ENCODE results near the gene RIPPLY2. TPM values are rescaled to one million over a fixed set of nuclear protein-coding genes. Genes with fewer than 3 reads are reported as not detected.

RIPPLY2 gene
- polyA plus RNA-seq, 1 of the 3 experiments (the other 2 are of a cell fraction): 0.33 TPM

DNA sequence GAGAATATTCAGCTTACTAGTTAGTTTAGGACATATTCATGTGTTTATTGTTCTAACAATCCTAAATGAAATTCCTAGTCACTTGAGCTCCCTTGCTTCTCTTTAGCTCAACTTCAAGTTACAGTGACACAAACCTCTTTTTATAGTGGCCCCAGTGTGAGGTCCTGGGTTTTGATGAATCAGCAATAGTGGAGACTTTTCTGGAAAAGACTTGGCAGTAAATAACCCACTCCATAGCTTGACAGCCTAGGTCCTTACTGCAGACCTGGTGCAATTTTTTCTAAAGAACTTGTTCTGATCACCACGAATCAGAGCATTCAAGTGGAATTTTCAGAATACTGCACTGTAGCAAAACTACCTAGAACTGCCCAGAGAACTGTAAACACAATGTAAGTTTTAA lies 6.9 kb upstream of the RIPPLY2 start:
- ChIA-PET POLR2A (interaction anchor here (1.4 kb wide), 1 partner anchor 13 kb away, joined by 3 read pairs; the partner anchor contains the start of gene CYB5R4), CTCF (interaction anchor here (1.4 kb wide), 1 partner anchor 37 kb away, joined by 3 read pairs; no protein-coding TSS in a partner anchor)
- no peaks in the 10 kb centered on the region for H3F3A ChIP-seq (replicated peaks; ENCODE audit: insufficient read depth)
- no peaks in the 10 kb centered on the region for H3K4me1 ChIP-seq (ENCODE audit: control insufficient read depth in 1 of 2, insufficient read depth in 2 of 2, low read depth in 1 of 2, low read length in 1 of 2)
- H3K36me3 ChIP-seq (replicated peaks in 1 of 2; ENCODE audit: control insufficient read depth in 1 of 2, insufficient read depth in 2 of 2, low read length in 1 of 2): no peaks in the 10 kb centered on the region
- H3K9ac ChIP-seq: no peak overlapping the region
- peaks cover under 1% of the 10 kb centered on the region; the same call in 1 of the 2 replicates for H3K27me3 ChIP-seq (ENCODE audit: insufficient read depth)
- TF ChIP-seq, protein P1, sequence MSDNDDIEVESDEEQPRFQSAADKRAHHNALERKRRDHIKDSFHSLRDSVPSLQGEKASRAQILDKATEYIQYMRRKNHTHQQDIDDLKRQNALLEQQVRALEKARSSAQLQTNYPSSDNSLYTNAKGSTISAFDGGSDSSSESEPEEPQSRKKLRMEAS (IDR thresholded peaks at IDR 0.05; ENCODE audit: low read depth): no peak
- TF ChIP-seq JUND (IDR thresholded peaks at IDR 0.05) (no peak), GATA2 (CRISPR knock-in tag; IDR thresholded peaks at IDR 0.05) (no peak), EZH2phosphoT487 (IDR thresholded peaks at IDR 0.05; ENCODE audit: borderline replicate concordance, low read depth) (no peak), YY1 (IDR thresholded peaks at IDR 0.05; ENCODE audit: low read depth) (no peak), NRF1 (IDR thresholded peaks at IDR 0.05; ENCODE audit: low read depth, low read length) (no peak)
- TF ChIP-seq, protein P2, sequence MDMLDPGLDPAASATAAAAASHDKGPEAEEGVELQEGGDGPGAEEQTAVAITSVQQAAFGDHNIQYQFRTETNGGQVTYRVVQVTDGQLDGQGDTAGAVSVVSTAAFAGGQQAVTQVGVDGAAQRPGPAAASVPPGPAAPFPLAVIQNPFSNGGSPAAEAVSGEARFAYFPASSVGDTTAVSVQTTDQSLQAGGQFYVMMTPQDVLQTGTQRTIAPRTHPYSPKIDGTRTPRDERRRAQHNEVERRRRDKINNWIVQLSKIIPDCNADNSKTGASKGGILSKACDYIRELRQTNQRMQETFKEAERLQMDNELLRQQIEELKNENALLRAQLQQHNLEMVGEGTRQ (IDR thresholded peaks at IDR 0.05; ENCODE audit: borderline replicate concordance, low read depth, low read length): no peak
- TF ChIP-seq, protein P3, sequence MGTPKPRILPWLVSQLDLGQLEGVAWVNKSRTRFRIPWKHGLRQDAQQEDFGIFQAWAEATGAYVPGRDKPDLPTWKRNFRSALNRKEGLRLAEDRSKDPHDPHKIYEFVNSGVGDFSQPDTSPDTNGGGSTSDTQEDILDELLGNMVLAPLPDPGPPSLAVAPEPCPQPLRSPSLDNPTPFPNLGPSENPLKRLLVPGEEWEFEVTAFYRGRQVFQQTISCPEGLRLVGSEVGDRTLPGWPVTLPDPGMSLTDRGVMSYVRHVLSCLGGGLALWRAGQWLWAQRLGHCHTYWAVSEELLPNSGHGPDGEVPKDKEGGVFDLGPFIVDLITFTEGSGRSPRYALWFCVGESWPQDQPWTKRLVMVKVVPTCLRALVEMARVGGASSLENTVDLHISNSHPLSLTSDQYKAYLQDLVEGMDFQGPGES (IDR thresholded peaks at IDR 0.05; ENCODE audit: low read depth, low read length): no peak
- TF ChIP-seq, protein P4, sequence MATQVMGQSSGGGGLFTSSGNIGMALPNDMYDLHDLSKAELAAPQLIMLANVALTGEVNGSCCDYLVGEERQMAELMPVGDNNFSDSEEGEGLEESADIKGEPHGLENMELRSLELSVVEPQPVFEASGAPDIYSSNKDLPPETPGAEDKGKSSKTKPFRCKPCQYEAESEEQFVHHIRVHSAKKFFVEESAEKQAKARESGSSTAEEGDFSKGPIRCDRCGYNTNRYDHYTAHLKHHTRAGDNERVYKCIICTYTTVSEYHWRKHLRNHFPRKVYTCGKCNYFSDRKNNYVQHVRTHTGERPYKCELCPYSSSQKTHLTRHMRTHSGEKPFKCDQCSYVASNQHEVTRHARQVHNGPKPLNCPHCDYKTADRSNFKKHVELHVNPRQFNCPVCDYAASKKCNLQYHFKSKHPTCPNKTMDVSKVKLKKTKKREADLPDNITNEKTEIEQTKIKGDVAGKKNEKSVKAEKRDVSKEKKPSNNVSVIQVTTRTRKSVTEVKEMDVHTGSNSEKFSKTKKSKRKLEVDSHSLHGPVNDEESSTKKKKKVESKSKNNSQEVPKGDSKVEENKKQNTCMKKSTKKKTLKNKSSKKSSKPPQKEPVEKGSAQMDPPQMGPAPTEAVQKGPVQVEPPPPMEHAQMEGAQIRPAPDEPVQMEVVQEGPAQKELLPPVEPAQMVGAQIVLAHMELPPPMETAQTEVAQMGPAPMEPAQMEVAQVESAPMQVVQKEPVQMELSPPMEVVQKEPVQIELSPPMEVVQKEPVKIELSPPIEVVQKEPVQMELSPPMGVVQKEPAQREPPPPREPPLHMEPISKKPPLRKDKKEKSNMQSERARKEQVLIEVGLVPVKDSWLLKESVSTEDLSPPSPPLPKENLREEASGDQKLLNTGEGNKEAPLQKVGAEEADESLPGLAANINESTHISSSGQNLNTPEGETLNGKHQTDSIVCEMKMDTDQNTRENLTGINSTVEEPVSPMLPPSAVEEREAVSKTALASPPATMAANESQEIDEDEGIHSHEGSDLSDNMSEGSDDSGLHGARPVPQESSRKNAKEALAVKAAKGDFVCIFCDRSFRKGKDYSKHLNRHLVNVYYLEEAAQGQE (IDR thresholded peaks at IDR 0.05; ENCODE audit: low read depth, low read length): no peak
- DNase-seq: no peak
- H2AFZ ChIP-seq (ENCODE audit: low read depth): no peak overlapping the region
- H4K20me1 ChIP-seq (ENCODE audit: insufficient read depth): no peaks in the 10 kb centered on the region
- H3K9me3 ChIP-seq: no peaks in the 10 kb centered on the region
- no peak overlapping the region for H3K4me2 ChIP-seq
- no peak overlapping the region for H3K4me3 ChIP-seq (ENCODE audit: low read depth in 2 of 2, low read length in 1 of 2)
- WGBS (ENCODE audit: low lambda C conversion rate): 8% methylated on average over 1 of the region's 1 CpG
- H3K79me2 ChIP-seq (ENCODE audit: insufficient read depth): no peaks in the 10 kb centered on the region
- no peaks in the 10 kb centered on the region for H3K9me2 ChIP-seq
- no peak overlapping the region for H3K27ac ChIP-seq (ENCODE audit: low read depth in 2 of 2, low read length in 1 of 2)

GRCh38 chr6:83847179-83847578 lies 6.0 kb upstream of the RIPPLY2 start:
- Histone ChIP-seq H3K4me3 (ENCODE audit: low read depth in 2 of 2, low read length in 1 of 2) (no peak overlapping the region), H3F3A (replicated peaks; ENCODE audit: insufficient read depth) (no peaks in the 10 kb centered on the region), H3K27ac (ENCODE audit: low read depth in 2 of 2, low read length in 1 of 2) (no peak overlapping the region), H3K9me2 (no peaks in the 10 kb centered on the region), H3K4me1 (ENCODE audit: control insufficient read depth in 1 of 2, insufficient read depth in 2 of 2, low read depth in 1 of 2, low read length in 1 of 2) (no peaks in the 10 kb centered on the region; a peak in 1 of 4 replicates), H3K9me3 (no peaks in the 10 kb centered on the region), H3K9ac (no peak overlapping the region), H4K20me1 (ENCODE audit: insufficient read depth) (no peaks in the 10 kb centered on the region), H3K27me3 (ENCODE audit: insufficient read depth) (peaks cover 8% of the 10 kb centered on the region; the same call in 1 of the 2 replicates), H3K36me3 (replicated peaks in 1 of 2; ENCODE audit: control insufficient read depth in 1 of 2, insufficient read depth in 2 of 2, low read length in 1 of 2) (no peaks in the 10 kb centered on the region), H3K4me2 (no peak overlapping the region), H2AFZ (ENCODE audit: low read depth) (no peak overlapping the region), H3K79me2 (ENCODE audit: insufficient read depth) (no peaks in the 10 kb centered on the region)
- POLR2A ChIA-PET: interaction anchor here (1.4 kb wide), 1 partner anchor 12 kb away, joined by 3 read pairs; the partner anchor contains the start of gene CYB5R4
- DNase-seq: no peak
- CTCF ChIA-PET: interaction anchor here (1.4 kb wide), 1 partner anchor 37 kb away, joined by 3 read pairs; no protein-coding TSS in a partner anchor
- TF ChIP-seq GABPA (IDR thresholded peaks at IDR 0.05; ENCODE audit: low read depth): no peak
- TF ChIP-seq MXI1 (IDR thresholded peaks at IDR 0.05; ENCODE audit: low read depth, low read length): no peak
- no peak for TF ChIP-seq PBX3 (IDR thresholded peaks at IDR 0.05)
- TF ChIP-seq RAD21 (IDR thresholded peaks at IDR 0.05; ENCODE audit: low read length): no peak
- no peak for TF ChIP-seq RCOR1 (IDR thresholded peaks at IDR 0.05; ENCODE audit: low read length)
- no peak for TF ChIP-seq TCF12 (IDR thresholded peaks at IDR 0.05)
- TF ChIP-seq EP300 (IDR thresholded peaks at IDR 0.05; ENCODE audit: borderline replicate concordance in 1 of 2, low read depth in 1 of 2, low read length in 1 of 2): no peak
- TF ChIP-seq, protein P4 (IDR thresholded peaks at IDR 0.05; ENCODE audit: low read depth, low read length): no peak
- TF ChIP-seq NFIC (IDR thresholded peaks at IDR 0.05; ENCODE audit: borderline replicate concordance): no peak
